HepG2 (cell line): ENCODE results near the gene CHCHD6. TPM values are rescaled to one million over a fixed set of nuclear protein-coding genes. Genes with fewer than 3 reads are reported as not detected.

Experiments used
- ATAC-seq: fragments of 200-7000 bp; cut with Tn5 transposase; 3 replicates; pipeline ENCODE4 v1.9.1; 2020; ENCODE audit warnings: mild to moderate bottlenecking, moderate library complexity
- BruUV-seq: library from RNA; stranded (reverse); fragments of 400-500 nt; replicated peaks from 2 replicates; lab custom pipeline; 2021; lab: Mats Ljungman, UMichigan
- CTCF ChIA-PET: fragments of 300-600 bp; formaldehyde crosslinking; extraction: SDS; loops from one replicate; lab custom pipeline; 2021; ENCODE audit warnings: low total read pairs, inconsistent platforms, low intra/inter-chr PET ratio; lab: Yijun Ruan, JAX
- POLR2A ChIA-PET: fragments of 350-600 bp; sonication (Branson Sonifier 250); formaldehyde crosslinking; loops from one replicate; lab custom pipeline; 2020; ENCODE audit warnings: antibody characterized with exemption, inconsistent platforms; lab: Yijun Ruan, JAX
- DNase-seq: peaks from one replicate; pipeline ENCODE4 v3.0.0-alpha.2; 2015; ENCODE audit warnings: low spot score
- FAIRE-seq: peaks from 3 replicates; lab custom pipeline; 2011; peaks lifted over from hg19 to GRCh38; lab: Jason Lieb, UNC
- H2AFZ ChIP-seq: one replicate; pipeline ENCODE4 v1.6.1; 2011; ENCODE audit warnings: low read length, inconsistent platforms
- H3K27ac ChIP-seq: fragments of 300-600 bp; 3 replicates; pipeline ENCODE4 v1.8.0; 2011; ENCODE audit warnings: mixed run types, mild to moderate bottlenecking, mixed read lengths, low read length, inconsistent platforms; ENCODE audit not compliant: insufficient read depth; ENCODE audit errors: extremely low read length
- H3K27me3 ChIP-seq, 2 experiments: fragments of 200-600 bp in 1 of 2; 2 replicates in 1 of 2; 3 replicates in 1 of 2; pipeline versions ENCODE4 v1.6.0 to v1.8.0; 2011; ENCODE audit warnings: low read length in 2 of 2, mild to moderate bottlenecking in 2 of 2, moderate library complexity in 2 of 2, inconsistent platforms in 1 of 2; ENCODE audit not compliant: insufficient read depth in 2 of 2, control insufficient read depth in 1 of 2
- H3K36me3 ChIP-seq, 2 experiments: fragments of 200-600 bp in 1 of 2; replicated peaks in 1 of 2; 2 replicates in 1 of 2; 3 replicates in 1 of 2; pipeline versions ENCODE4 v1.5.1 to v1.8.0; 2011; ENCODE audit warnings: low read length in 2 of 2, inconsistent platforms in 1 of 2; ENCODE audit not compliant: insufficient read depth in 2 of 2, control insufficient read depth in 1 of 2
- H3K4me1 ChIP-seq: 2 replicates; pipeline ENCODE4 v1.5.1; 2012; ENCODE audit warnings: low read length, inconsistent platforms; ENCODE audit not compliant: insufficient read depth
- H3K4me2 ChIP-seq: 2 replicates; pipeline ENCODE4 v1.6.0; 2011; ENCODE audit warnings: low read depth, low read length, inconsistent platforms
- H3K4me3 ChIP-seq, 3 experiments: fragments of 200-600 bp in 1 of 3; sonication (generic), shearing (Covaris generic) in 1 of 3; replicated peaks in 1 of 3; 2 replicates each; pipeline ENCODE4 v1.5.1; 2011 to 2016; ENCODE audit warnings: low read length in 3 of 3, inconsistent platforms in 2 of 3, low read depth in 2 of 3, mild to moderate bottlenecking in 2 of 3, control low read depth in 1 of 3, mixed read lengths in 1 of 3; ENCODE audit not compliant: insufficient read depth in 1 of 3
- H3K79me2 ChIP-seq: one replicate; pipeline ENCODE4 v1.6.1; 2011; ENCODE audit warnings: low read length, inconsistent platforms; ENCODE audit not compliant: insufficient read depth
- H3K9ac ChIP-seq: 2 replicates; pipeline ENCODE4 v1.6.0; 2011; ENCODE audit warnings: mild to moderate bottlenecking, low read depth, low read length, inconsistent platforms; ENCODE audit not compliant: insufficient read depth
- H3K9me3 ChIP-seq: 2 replicates; pipeline ENCODE4 v1.5.1; 2012; ENCODE audit warnings: mild to moderate bottlenecking, low read length
- H4K20me1 ChIP-seq: 2 replicates; pipeline ENCODE4 v1.6.0; 2011; ENCODE audit warnings: inconsistent platforms, mild to moderate bottlenecking, low read length, moderate library complexity; ENCODE audit not compliant: insufficient read depth
- GABPB1 ChIP-seq: IDR thresholded peaks from 2 replicates; pipeline ENCODE4 v1.6.1; 2016; ENCODE audit warnings: mild to moderate bottlenecking, missing genetic modification reagents, moderate library complexity, missing compliant biosample characterization
- GPN1 ChIP-seq: sonication (generic); formaldehyde crosslinking; IDR thresholded peaks from 2 replicates; pipeline ENCODE4 v1.5.1; 2020; ENCODE audit warnings: missing genetic modification reagents, borderline replicate concordance
- PCBP2 ChIP-seq: fragments of 200-400 bp; formaldehyde crosslinking; optimal IDR thresholded peaks from 2 replicates; pipeline ENCODE3; 2018; ENCODE audit warnings: low read length, low read depth; ENCODE audit not compliant: poor library complexity, severe bottlenecking
- PLSCR1 ChIP-seq: sonication (generic); formaldehyde crosslinking; IDR thresholded peaks from 2 replicates; pipeline ENCODE4 v1.5.0; 2020; ENCODE audit warnings: missing genetic modification reagents, mild to moderate bottlenecking, borderline replicate concordance
- SMAD1 ChIP-seq: sonication (generic); formaldehyde crosslinking; IDR thresholded peaks from 2 replicates; pipeline ENCODE4 v1.4.0; 2020; ENCODE audit warnings: missing genetic modification reagents, low read depth, mild to moderate bottlenecking, borderline replicate concordance
- ZBTB10 ChIP-seq: sonication (generic); formaldehyde crosslinking; IDR thresholded peaks from 2 replicates; pipeline ENCODE4 v1.4.0; 2020; ENCODE audit warnings: missing genetic modification reagents, borderline replicate concordance
- WGBS: methylation state at CpG from one replicate; pipeline ENCODE4 v1.1.6; 2017; ENCODE audit warnings: low lambda C conversion rate; 5-methylcytosine and 5-hydroxymethylcytosine counted together
- in situ Hi-C: cut with HindIII; loops from 2 replicates; pipeline ENCODE4 v1.10.0; 2017; ENCODE audit warnings: low pct_unique_long_range_greater_than_20kb; ENCODE audit not compliant: extremely low pct_ligation_motif_present
- intact Hi-C: fragments of 100-400 bp; cut with micrococcal nuclease; formaldehyde crosslinking; loops from one replicate; pipeline ENCODE4 v1.10.0; 2022; ENCODE audit not compliant: unreplicated experiment
- polyA plus RNA-seq, 8 experiments: library from polyadenylated mRNA; depleted of rRNA in 3 of 8; stranded (reverse) in 7 of 8; unstranded in 1 of 8; fragments of >200 nt; fragmentation: Illumina TruSeq in 4 of 8; extraction: Trizol in 4 of 8; gene quantifications; 2 replicates each; pipeline versions ENCODE4 v1.2.1 to v1.2.3, GENCODE V29; 2011 to 2016; ENCODE audit warnings: low read depth in 4 of 8, missing spikeins in 1 of 8, mixed read lengths in 1 of 8; ENCODE audit not compliant: insufficient read depth in 1 of 8
- total RNA-seq, 5 experiments: library from RNA; depleted of rRNA; stranded (reverse); fragments of >200 nt; fragmentation: Illumina TruSeq; extraction: Trizol; gene quantifications; 2 replicates each; pipeline ENCODE4 v1.2.3, GENCODE V29; 2016; ENCODE audit warnings: low read depth in 1 of 5
- TF ChIP-seq, protein P1 (sequence below): sonication (generic); formaldehyde crosslinking; IDR thresholded peaks from 2 replicates; pipeline ENCODE4 v1.5.1; 2020; ENCODE audit warnings: missing genetic modification reagents, mild to moderate bottlenecking, borderline replicate concordance
- TF ChIP-seq, protein P2 (sequence below): sonication (generic); formaldehyde crosslinking; IDR thresholded peaks from 2 replicates; pipeline ENCODE4; 2020; ENCODE audit warnings: missing genetic modification reagents, mild to moderate bottlenecking, borderline replicate concordance
- TF ChIP-seq, protein P3 (sequence below): sonication (generic); formaldehyde crosslinking; IDR thresholded peaks from 2 replicates; pipeline ENCODE4 v1.4.0; 2020; ENCODE audit warnings: mild to moderate bottlenecking, missing genetic modification reagents, borderline replicate concordance

The CHCHD6 gene
- total and polyA plus RNA-seq, 2 of the 13 experiments (the other 11 are each of a cell fraction or from before 2014, with no cell fraction given) = 20.3 to 20.8 TPM

GRCh38 chr3:126718561-126719445, 14.8 kb downstream of the CHCHD6 start:
- Histone ChIP-seq H4K20me1 (no peaks in the 10 kb centered on the region; the same call in 1 of the 2 replicates), H3K9ac (no peak overlapping the region), H3K4me3 (no peak overlapping the region), H3K4me2 (no peak overlapping the region), H3K36me3 (no peaks in the 10 kb centered on the region), H3K27me3 (no peaks in the 10 kb centered on the region), H3K4me1 (peaks cover 9% of the 10 kb centered on the region), H3K27ac (no peak overlapping the region), H3K9me3 (no peaks in the 10 kb centered on the region), H2AFZ (no peak overlapping the region), H3K79me2 (peaks cover 6% of the 10 kb centered on the region)
- POLR2A ChIA-PET = no interaction called here
- ATAC-seq = no peak
- no peak for DNase-seq
- no TSS peak for BruUV-seq
- intact Hi-C loops (no loop called here), in situ Hi-C loops (no loop called here)
- 96% methylated on average over 16 of the region's 20 CpGs for WGBS
- FAIRE-seq = no peak
- CTCF ChIA-PET = no interaction called here
- TF ChIP-seq, protein P1, sequence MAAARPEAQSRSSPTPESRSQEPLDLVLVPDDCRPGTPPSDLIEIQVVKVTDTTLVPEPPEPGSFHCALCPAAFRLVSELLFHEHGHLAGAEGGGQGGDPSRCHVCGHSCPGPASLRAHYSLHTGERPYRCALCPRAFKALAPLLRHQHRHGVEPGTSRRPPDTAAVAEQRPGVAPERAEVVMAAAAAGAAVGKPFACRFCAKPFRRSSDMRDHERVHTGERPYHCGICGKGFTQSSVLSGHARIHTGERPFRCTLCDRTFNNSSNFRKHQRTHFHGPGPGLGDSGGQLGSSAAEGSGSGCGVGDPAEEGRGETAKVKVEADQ (CRISPR knock-in tag) = no peak
- TF ChIP-seq, protein P2, sequence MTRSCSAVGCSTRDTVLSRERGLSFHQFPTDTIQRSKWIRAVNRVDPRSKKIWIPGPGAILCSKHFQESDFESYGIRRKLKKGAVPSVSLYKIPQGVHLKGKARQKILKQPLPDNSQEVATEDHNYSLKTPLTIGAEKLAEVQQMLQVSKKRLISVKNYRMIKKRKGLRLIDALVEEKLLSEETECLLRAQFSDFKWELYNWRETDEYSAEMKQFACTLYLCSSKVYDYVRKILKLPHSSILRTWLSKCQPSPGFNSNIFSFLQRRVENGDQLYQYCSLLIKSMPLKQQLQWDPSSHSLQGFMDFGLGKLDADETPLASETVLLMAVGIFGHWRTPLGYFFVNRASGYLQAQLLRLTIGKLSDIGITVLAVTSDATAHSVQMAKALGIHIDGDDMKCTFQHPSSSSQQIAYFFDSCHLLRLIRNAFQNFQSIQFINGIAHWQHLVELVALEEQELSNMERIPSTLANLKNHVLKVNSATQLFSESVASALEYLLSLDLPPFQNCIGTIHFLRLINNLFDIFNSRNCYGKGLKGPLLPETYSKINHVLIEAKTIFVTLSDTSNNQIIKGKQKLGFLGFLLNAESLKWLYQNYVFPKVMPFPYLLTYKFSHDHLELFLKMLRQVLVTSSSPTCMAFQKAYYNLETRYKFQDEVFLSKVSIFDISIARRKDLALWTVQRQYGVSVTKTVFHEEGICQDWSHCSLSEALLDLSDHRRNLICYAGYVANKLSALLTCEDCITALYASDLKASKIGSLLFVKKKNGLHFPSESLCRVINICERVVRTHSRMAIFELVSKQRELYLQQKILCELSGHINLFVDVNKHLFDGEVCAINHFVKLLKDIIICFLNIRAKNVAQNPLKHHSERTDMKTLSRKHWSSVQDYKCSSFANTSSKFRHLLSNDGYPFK = no peak
- TF ChIP-seq PLSCR1 (CRISPR knock-in tag) = no peak
- TF ChIP-seq GPN1 (CRISPR knock-in tag) = no peak
- TF ChIP-seq GABPB1 (CRISPR knock-in tag) = no peak
- TF ChIP-seq ZBTB10 (CRISPR knock-in tag) = no peak
- TF ChIP-seq, protein P3, sequence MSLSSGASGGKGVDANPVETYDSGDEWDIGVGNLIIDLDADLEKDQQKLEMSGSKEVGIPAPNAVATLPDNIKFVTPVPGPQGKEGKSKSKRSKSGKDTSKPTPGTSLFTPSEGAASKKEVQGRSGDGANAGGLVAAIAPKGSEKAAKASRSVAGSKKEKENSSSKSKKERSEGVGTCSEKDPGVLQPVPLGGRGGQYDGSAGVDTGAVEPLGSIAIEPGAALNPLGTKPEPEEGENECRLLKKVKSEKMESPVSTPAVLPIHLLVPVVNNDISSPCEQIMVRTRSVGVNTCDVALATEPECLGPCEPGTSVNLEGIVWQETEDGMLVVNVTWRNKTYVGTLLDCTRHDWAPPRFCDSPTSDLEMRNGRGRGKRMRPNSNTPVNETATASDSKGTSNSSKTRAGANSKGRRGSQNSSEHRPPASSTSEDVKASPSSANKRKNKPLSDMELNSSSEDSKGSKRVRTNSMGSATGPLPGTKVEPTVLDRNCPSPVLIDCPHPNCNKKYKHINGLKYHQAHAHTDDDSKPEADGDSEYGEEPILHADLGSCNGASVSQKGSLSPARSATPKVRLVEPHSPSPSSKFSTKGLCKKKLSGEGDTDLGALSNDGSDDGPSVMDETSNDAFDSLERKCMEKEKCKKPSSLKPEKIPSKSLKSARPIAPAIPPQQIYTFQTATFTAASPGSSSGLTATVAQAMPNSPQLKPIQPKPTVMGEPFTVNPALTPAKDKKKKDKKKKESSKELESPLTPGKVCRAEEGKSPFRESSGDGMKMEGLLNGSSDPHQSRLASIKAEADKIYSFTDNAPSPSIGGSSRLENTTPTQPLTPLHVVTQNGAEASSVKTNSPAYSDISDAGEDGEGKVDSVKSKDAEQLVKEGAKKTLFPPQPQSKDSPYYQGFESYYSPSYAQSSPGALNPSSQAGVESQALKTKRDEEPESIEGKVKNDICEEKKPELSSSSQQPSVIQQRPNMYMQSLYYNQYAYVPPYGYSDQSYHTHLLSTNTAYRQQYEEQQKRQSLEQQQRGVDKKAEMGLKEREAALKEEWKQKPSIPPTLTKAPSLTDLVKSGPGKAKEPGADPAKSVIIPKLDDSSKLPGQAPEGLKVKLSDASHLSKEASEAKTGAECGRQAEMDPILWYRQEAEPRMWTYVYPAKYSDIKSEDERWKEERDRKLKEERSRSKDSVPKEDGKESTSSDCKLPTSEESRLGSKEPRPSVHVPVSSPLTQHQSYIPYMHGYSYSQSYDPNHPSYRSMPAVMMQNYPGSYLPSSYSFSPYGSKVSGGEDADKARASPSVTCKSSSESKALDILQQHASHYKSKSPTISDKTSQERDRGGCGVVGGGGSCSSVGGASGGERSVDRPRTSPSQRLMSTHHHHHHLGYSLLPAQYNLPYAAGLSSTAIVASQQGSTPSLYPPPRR (CRISPR knock-in tag) = no peak
- TF ChIP-seq PCBP2 = no peak
- no peak for TF ChIP-seq SMAD1 (CRISPR knock-in tag)
